ENCODE measurements around the gene ZNF573.

The ZNF573 gene

DNA sequence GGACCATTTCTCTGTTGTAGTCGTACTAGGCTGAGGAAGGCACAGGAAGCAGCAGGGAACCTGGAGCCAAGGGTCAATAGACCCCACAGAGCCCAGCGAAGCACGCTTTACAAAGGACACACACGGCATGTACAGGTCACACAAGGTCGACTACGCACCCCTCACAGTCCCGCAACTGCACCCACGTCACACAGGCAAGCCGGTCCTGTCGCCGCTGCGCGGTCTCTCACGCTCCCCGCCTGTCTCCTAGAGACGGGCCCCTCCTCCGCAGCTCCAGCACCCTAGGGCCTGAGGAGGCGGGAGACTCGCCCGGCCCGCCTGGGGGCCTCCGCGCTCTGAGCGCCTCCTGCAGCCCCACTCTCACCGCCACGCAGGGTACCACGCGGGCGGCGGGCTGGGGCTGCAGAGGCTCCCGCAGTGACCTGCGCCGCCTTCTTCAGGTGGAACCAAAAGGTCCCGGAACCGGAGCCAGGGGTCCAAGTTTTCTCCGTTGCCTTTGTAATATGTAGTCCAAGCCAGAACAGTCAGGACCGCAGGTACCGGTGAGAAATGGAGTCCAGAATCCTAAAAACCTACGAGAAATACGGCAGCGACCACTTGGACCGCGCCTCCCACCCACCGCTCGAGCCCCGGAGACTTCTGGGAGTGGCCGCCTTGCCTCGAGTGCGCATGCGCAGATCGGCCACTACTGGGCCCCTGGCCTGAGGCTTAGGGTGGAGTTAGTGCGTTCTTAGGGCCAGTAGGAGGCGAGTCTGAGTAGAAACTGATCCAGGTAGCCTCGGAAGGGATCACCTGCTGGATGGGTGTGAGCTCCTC is 60.1 kb downstream of the ZNF573 start, which contains the start of gene ZNF607:
ZNF607 (minus strand) TSS at position 651 of the 816 bp plus-strand sequence. CDS start 8,143 bp downstream, outside the sequence.
- peak within 1 kb of the TSS; percentile 89 for H3K4me3 ChIP-seq (ENCODE audit: low read depth, low read length)
- TF ChIP-seq, protein P1, sequence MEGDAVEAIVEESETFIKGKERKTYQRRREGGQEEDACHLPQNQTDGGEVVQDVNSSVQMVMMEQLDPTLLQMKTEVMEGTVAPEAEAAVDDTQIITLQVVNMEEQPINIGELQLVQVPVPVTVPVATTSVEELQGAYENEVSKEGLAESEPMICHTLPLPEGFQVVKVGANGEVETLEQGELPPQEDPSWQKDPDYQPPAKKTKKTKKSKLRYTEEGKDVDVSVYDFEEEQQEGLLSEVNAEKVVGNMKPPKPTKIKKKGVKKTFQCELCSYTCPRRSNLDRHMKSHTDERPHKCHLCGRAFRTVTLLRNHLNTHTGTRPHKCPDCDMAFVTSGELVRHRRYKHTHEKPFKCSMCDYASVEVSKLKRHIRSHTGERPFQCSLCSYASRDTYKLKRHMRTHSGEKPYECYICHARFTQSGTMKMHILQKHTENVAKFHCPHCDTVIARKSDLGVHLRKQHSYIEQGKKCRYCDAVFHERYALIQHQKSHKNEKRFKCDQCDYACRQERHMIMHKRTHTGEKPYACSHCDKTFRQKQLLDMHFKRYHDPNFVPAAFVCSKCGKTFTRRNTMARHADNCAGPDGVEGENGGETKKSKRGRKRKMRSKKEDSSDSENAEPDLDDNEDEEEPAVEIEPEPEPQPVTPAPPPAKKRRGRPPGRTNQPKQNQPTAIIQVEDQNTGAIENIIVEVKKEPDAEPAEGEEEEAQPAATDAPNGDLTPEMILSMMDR (IDR thresholded peaks at IDR 0.05; ENCODE audit: low read depth, low read length), result peak; percentile 57

- peak overlapping the region; percentile 89 for H3K4me3 ChIP-seq (ENCODE audit: low read depth, low read length)
- TF ChIP-seq, protein P1 (IDR thresholded peaks at IDR 0.05; ENCODE audit: low read depth, low read length), result no peak
Observed at GRCh38 chr19:37718304-37718703, 61.1 kb downstream of the ZNF573 start.

DNA sequence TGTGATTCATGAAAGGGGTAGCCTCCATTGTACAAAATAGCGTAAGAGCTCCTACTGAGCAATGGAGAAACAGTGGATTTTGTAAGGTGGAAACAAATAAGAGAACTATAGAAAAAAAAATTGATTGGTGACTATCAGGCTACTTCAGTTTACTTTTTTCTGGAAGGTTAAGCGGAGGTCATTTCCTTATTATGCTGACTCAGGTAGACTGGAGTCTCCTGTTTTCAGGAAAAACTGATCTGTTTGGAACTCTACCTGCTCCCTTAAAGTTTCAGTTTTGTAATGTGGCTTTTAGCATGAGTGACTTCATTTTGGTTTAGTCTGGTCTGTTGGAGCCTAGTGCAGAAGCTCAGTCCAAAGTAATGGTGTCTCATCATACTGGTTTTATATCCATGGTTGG is 63.2 kb downstream of the ZNF573 start:
- H3K4me3 ChIP-seq (ENCODE audit: low read depth, low read length), result no peak overlapping the region
- TF ChIP-seq, protein P1 (IDR thresholded peaks at IDR 0.05; ENCODE audit: low read depth, low read length), result no peak

DNA sequence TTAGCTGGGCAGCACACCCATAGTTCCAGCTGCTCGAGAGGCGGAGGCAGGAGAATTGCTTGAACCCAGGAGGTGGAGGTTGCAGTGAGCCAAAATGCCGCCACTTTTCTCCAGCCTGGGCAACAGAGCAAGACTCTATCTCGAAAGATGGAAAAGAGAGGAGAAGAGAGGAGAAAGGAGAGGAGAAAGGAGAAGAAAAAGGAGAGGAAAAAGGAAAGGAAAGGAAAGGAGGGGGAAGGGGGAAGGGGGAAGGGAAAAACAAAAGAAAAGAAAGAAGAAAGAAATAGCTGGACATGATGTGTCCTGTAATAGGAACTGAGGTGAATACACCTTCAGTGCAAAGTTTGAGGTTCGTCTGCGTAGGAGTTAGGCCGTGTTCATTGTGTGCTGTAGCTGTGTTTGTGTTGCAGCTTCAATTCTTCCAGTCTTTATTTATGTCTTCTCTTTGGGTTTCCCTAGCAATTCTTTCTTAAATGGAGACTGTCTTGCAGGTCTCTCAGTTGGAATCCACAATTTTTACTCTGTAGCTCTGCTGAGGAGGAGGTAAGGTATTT is 73.3 kb downstream of the ZNF573 start:
- H3K4me3 ChIP-seq (ENCODE audit: low read depth, low read length), result no peak overlapping the region
- TF ChIP-seq, protein P1 (IDR thresholded peaks at IDR 0.05; ENCODE audit: low read depth, low read length), result no peak

DNA sequence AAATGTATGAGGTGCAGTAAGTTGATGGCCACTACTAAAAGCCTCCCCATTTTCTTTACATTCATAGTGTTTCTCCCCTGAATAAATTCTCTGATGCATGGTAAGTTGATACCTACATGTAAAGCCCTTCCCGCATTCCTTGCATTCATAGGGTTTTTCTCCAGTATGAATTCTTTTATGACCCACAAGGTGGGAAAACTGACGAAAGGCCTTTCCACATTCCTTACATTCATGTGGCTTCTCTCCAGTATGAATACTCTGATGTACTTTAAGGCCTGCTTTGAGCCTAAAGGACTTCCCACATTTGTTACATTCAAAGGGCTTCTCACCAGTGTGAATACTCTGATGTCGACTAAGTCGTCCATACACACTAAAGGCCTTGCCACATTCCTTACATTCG is 80.3 kb downstream of the ZNF573 start:
- TF ChIP-seq, protein P1 (IDR thresholded peaks at IDR 0.05; ENCODE audit: low read depth, low read length), result no peak
- H3K4me3 ChIP-seq (ENCODE audit: low read depth, low read length), result no peak overlapping the region

DNA sequence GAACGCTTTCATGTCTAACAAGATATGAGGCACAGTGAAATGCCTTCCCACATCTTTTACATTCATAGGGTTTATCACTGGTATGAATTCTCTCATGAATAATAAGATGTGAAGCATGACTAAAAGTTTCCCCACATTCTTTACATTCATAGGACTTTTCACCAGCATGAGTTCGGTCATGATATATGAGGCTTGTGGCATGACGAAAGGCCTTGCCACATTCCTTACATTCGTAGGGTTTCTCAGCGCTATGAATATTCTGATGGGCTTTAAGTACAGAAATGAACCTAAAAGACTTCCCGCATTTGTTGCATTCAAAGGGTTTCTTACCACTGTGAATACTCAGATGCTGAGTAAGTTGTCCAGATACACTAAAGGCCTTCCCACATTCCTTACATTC is 81.2 kb downstream of the ZNF573 start:
- no peak overlapping the region for H3K4me3 ChIP-seq (ENCODE audit: low read depth, low read length)
- TF ChIP-seq, protein P1 (IDR thresholded peaks at IDR 0.05; ENCODE audit: low read depth, low read length), result no peak

All from WI38 (cell line).